KBM-7 (cell line): Measurements from ENCODE around the gene GLRX2.
"Not testable (repeated sequence)": the region's sequence is repeated elsewhere in the genome, so short reads cannot be mapped to it uniquely, and the experiment has no call there.

Experiments used
- DNase-seq: peaks from one replicate; pipeline ENCODE4 v3.0.0-alpha.2; 2015
- in situ Hi-C: fragments of 300-500 bp; cut with MboI; formaldehyde crosslinking; loops from 2 replicates; pipeline ENCODE4 v1.14.3; 2020; ENCODE audit warnings: low sequenced_read_pairs, low pct_unique_long_range_greater_than_20kb, mixed read lengths

The GLRX2 gene, protein sequence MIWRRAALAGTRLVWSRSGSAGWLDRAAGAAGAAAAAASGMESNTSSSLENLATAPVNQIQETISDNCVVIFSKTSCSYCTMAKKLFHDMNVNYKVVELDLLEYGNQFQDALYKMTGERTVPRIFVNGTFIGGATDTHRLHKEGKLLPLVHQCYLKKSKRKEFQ

DNA sequence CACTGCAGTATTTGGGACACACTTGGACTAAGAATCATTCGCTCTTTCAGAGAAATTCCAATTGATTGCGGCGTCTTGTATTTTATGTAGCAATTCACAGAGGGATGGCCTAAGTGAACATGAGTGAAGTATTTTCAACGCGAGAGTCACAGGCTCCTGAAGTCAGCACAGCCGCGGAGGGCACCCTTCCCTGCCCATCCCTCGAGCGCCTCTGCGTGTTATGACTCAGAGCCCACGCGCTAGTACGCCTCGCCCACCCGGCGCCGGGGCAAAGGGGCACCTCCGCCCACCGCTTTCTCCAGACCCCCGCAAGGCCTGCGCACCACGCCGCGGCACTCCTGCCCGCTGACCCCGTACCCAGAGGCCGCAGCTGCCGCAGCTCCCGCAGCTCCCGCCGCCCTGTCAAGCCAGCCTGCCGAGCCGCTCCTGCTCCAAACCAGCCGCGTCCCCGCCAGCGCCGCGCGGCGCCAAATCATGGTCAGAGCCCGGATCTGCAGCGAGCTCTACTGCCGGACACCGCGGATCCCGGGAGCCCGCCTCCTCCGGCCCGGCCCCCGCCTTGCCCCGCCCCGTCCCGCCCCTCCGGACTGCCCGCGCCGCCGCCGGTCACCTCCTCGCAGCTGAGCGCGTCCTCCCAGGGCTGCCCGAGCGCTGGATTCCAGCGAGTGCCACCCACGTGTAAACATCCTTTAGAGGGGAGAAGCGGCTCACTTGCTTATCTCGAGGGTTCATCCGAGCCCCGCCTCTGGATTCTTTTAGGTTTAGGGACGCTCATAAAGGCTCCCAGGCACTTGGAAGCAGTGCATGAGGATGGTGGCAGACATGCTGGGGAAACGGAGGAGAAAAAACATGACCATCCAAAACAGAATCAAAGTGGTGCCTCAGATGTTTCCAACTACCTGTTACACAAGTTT is at the start of gene GLRX2:
GLRX2 (minus strand) TSS at position 508 of the 914 bp plus-strand sequence; CDS start at position 476, 32 bp downstream.
- in situ Hi-C loops, result no loop called here

DNA sequence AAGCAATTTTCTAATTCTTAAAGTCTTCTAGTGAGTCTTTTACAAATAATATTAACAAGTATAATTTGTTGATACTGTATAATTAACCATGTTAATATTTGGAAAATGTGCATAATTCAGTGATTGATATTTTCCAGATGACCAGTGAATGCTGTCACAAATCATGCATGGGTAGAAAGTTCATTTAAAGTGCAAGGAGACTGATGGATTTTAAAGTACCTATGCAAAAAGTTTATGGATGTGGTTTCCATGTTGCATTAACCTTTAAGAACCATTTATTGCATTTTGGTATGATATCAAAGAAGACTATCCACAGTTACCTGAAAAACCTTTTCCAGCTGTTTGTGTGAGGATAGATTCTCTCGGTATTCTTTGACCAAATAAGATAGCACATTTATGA is 39.8 kb upstream of the GLRX2 start:
- in situ Hi-C loops, result no loop called here
- no peak for DNase-seq

More for the DNA sequence above, at the start of gene GLRX2:
- DNase-seq, result peak; percentile 68

DNA sequence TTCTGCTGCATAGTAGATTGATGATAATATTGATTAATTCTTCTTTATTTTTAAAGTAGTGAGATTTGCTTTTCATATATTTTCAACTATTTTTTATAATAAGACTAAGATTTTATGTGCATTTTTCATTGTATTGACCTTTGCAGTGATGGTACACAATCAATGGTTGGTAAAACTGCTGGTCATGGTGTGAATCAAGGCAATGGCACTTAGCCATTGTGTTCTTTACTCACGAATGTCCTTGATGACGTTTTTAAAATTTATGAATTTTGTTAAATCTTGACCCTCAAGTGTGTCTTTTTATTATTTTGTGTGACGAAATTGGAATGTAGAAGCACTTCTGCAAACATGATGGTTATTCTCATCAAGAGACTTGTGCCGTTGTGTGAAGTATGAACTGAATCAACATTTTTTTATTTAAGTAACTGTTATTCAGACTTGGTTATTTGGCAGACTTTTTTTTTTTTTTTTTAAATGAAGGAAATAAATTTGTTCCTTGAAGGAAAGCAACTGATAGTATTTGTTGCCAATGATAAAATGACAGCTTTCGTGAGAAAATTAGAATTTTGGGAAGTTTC is 39.2 kb upstream of the GLRX2 start:
- in situ Hi-C loops, result no loop called here
- no peak for DNase-seq

DNA sequence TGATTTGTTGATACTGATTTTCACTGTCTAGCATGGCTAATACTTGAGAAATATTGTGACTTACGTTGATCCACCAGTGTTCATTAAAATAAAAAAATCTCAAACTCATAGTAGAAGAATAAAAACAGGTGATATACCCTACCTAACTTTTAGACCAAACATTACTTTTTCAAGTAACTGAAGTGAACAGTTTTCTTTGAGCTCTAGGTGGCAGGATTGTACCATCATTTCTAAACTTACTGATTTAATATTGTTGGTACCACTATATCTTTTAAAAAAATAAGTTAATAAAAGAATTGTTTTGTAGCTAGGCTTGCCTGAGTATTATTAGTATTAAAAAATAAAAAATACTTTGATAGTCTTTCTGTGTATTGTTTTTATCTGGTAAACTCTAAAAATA is 38.1 kb upstream of the GLRX2 start:
- in situ Hi-C loops, result no loop called here
- DNase-seq, result no peak

DNA sequence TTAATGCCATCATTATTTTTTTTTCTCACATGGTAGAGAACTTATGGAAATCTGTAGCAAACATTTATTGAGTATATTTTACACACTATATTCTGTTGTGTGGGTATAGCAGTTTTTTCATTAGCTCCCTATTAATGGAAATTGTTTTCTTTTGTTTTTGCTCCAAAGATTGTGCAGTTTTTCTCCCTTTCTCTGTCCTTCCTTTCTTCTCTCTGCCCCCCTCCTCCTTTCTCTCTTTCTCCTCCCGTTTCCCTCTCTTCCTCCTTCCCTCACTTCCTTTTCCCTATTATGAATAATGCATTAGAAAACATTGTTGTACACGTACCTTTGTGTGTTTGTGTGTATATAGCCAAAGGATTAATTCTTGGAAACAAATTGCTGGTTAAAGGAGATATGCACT is 37.2 kb upstream of the GLRX2 start:
- DNase-seq, result no peak
- in situ Hi-C loops, result no loop called here

DNA sequence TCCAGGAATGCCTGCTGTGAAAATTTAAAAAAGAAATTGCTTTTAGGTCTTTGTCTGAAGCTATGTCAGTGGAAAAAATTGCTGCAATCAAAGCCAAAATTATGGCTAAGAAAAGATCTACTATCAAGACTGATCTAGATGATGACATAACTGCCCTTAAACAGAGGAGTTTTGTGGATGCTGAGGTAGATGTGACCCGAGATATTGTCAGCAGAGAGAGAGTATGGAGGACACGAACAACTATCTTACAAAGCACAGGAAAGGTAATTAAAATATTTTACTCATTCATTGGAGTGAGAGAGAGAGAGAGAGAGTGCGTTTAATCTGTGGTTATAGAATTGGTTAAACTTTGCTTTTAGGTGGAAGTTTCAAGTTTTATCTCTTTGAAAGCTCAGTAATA is 36.6 kb upstream of the GLRX2 start:
- in situ Hi-C loops, result no loop called here

DNA sequence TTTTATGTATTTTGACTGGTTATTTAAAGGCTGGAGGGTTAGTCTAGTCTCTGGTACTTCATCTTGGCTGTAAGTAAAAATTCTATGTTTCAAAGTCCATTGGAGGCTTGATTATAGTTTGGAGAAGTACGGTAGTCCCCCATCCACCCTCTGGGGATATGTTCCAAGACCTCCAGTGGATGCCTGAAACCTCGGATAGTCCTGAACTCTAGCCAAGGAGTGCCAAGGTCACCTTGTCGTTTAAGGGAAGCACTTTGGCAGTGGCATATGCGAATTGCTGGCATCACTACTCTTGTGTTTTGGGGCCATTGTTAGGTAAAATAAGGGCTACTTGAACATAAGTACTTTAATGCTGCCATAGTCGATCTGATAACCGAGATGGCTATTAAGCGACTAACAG is 35.0 kb upstream of the GLRX2 start:
- no peak for DNase-seq
- in situ Hi-C loops, result no loop called here

More for the DNA sequence above, 36.6 kb upstream of the GLRX2 start:
- DNase-seq, result no peak

DNA sequence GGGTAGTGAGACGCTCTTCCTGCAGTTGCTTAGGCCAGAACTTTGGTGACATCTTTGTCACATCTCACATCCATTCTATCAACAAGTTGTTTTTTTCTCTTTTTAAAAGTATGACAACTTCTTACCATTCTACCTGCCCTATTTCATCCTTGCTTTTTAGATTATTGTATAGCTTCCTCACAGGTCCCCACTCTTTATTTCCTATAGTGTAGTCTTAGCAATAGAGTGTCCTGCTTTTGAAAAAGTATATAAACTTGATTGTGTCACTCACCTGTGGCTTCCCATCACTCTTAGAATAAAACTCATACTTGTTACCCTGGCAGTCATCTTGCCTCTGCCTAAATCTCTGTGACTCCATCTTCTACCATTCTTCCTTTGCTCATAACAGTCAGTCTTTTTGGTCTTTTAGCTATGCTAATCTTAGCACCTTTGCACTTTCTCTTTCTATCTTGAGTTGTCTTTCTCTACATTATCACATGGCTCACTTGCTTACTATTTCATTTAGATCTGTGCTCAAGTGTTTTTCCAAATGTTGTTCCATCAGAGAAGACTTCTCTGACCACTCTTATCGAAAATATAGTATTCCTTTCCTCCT is 26.1 kb upstream of the GLRX2 start:
- in situ Hi-C loops, result no loop called here
- DNase-seq, result no peak

DNA sequence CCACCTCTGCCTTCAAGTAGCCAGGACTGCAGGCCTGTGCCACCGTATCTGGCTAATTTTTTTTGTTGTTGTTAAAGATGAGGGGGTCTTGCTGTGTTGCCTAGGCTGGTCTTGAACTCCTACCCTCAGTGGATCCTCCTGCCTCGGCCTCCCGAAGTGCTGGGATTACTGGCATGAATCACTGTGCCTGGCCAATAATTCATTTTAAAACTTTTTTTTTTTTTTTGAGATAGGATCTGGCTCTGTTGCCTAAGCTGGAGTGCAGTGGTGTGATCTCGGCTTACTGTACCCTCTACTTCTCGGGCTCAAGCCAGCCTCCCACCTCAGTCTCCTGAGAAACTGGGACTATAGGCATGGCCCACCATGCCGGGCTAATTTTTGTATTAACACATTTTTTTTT is 20.2 kb upstream of the GLRX2 start:
- in situ Hi-C loops, result no loop called here
- no peak for DNase-seq

DNA sequence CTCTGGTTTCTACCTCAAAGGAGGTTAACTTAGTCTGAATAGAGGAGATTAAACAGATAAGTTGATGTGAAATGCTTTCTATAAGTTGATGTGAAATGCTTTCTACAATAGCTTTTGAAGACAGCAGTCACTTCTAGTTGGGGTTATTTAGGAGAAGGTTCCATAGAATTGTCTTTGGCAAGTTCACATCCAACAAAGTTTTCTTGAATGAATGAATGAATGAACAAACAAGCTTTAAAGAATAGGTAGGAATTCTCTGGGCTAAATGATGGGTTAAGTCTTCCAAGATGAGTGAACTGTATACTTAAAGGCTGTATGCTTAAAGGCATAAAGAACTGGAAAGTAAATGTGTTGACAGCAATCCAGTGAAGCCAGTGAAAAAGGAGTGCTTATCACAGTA is 18.5 kb upstream of the GLRX2 start:
- in situ Hi-C loops, result no loop called here
- DNase-seq, result peak; percentile 13

DNA sequence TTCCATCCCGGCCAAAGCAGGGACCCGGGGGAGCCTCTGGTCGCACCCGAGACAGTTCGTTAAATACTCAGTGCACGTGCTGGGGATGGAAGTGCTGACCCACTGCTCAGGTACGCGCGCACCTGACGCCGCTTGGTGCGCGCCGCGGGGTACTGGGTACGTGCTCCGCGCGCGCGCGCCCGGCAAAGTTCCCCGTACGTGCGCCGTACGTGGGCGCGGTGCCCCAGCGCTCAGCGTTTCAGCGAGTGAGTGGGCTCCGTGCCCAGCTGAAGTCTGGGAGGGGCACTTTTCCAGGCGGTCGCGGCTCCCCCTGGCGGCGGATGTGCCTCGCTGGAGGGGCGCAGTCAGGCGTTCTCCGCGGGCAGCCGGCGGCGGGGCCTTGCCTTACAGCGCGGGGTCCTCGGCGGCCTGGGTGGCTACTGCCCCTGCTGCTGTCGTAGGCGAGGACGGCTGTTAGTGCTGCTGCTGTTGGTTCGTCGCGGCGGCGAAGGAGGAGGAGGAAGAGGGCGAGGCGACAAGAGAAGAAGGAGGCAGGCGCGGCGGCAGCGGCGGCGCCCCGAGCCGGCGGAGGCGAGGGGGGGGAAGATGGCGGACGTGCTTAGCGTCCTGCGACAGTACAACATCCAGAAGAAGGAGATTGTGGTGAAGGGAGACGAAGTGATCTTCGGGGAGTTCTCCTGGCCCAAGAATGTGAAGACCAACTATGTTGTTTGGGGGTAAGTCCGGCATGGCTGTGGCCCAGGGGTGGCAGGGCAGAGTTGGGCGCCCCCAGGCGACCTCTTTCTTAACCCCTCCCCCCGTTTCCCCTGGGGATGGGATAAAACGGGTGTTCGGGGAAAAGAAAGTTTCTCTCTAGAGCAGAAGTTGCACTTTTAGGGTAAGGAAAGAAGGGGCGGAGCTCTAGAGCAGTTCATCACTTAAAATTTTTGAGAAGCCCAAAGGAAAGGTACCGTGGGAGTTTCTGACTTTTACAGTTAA is 16.7 kb upstream of the GLRX2 start, which contains the start of gene CDC73:
CDC73 (plus strand) TSS at position 416 of the 978 bp plus-strand sequence; CDS start at position 586, 170 bp downstream.
- in situ Hi-C loops, result no loop called here
- peak; percentile 99 for DNase-seq

DNA sequence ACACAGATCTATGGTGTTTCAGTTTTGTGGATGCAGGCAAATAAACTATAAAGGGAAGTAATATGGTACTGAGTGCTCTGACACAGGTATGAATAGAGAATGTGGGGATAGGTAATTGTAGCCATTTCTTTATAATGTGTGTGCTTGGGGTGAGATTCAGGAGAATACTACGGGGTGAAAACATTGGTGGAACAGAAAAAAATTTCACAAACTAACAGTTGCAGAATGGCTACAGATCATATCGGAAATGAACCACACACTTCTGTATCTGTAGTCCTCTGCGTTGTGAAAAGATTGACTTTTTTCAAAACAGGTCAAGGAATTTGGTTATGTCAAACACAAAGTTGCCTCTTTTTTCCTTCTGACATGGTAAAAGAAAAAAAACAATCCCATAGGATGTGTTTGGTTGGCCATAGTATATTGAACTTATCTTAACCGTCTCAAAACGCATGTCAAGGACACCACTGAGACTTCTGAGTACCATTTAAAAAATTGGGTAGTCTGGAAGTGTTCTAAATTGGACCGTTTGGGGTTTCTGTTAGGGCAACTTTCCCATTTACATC is 15.5 kb upstream of the GLRX2 start:
- no peak for DNase-seq

DNA sequence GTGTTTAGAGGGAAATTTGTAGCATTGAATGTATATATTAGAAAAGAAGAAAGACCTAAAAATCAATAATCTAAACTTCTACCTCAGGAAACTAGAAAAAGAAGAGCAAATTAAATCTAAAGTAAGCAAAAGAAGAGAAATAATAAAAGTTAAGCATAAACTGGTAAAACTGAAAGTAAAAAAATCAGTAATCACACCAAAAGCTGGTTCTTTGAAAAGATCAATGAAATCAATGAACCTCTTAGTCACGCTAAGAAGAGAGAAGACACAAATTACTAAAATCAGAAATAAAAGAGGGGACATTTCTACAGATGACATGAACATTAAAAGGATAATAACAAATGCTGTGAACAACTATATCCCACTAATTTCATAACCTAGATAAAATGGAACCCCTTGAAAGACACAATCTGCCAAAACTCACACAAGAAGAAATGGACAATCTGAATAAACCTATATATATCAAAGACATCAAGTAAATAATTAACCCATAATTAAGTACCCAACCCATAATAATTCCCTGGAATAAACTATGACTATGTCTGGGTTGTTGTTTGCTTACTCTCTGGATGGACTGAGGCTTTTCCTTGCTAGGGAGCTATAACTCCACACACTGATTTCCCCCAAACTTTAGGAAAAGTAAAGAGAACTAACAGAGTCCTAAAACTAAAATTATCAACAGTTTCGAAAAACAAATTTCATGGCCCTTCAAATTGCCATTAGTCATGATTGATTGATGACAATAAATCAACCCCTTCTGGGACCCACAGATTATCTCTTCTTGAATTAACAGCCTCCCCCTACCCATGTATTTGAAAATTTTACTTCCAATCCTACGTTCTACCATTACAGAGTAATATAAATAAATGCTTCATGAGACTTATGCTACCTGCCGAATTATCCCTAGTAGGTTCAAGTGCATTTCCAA is 13.9 kb upstream of the GLRX2 start:
- no peak for DNase-seq
- in situ Hi-C loops, result no loop called here

More for the DNA sequence above, 15.5 kb upstream of the GLRX2 start:
- in situ Hi-C loops, result no loop called here

DNA sequence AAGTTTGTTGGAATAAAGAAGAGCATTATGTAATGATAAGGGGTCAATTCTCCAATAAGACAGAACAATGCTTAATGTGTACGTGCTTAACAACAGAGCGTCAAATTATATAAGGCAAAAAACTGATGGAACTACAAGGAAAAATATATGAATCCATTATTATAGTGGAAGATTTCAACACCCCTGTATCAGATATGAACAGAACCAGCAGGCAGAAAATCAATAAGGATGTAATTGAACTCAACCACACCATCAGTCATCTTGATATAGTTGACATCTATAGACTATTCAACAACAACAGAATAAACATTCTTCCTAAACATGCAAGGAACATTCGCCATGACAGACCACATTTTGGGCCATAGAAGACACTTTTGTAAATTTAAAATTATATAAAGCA is 13.0 kb upstream of the GLRX2 start:
- in situ Hi-C loops, result no loop called here
- DNase-seq, result no peak

DNA sequence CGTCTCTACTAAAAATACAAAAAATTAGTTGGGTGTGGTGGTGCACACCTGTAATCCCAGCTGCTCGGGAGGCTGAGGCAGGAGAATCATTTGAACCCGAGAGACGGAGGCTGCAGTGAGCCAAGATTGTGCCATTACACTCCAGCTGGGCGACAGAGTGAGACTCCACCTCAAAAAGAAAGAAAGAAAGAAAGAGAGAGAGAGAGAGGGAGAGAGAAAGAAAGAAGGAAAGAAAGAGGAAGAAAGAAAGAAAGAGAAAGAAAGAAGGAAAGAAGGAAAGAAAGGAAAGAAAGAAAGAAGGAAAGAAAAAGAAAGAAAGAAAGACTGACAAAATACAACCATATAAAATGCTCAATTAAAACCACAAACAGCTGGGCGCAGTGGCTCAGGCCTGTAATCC is 12.0 kb upstream of the GLRX2 start:
- DNase-seq, in situ Hi-C loops: not testable (repeated sequence)

DNA sequence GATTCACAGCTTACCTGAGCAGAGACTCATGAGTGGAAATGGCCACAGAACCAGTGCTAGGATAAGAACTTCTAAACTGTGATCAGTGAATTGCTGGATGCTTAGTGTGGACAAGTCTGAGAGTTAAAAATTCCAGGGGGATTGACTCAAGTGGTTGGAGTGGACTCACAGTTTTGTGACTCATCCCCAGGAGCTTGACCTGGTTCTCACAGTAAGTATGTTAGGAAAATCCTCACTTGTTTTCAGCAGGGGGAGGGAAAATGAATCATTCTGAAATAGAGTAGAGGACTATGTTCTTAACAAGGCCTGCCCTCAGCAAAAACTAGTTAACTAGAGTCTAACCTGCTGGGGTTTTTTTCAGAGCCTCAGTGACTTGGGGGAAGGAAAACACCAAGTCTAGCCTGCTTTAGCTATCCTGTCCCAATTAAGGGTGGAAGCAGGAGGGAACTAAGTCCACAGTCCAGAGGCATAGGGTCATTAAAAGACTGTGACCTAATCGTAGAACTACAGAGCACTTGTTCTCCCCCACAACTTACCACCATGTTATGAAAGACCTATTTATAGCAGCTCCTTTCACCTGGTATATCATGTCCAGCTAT is 10.5 kb upstream of the GLRX2 start:
- no peak for DNase-seq
- in situ Hi-C loops, result no loop called here

DNA sequence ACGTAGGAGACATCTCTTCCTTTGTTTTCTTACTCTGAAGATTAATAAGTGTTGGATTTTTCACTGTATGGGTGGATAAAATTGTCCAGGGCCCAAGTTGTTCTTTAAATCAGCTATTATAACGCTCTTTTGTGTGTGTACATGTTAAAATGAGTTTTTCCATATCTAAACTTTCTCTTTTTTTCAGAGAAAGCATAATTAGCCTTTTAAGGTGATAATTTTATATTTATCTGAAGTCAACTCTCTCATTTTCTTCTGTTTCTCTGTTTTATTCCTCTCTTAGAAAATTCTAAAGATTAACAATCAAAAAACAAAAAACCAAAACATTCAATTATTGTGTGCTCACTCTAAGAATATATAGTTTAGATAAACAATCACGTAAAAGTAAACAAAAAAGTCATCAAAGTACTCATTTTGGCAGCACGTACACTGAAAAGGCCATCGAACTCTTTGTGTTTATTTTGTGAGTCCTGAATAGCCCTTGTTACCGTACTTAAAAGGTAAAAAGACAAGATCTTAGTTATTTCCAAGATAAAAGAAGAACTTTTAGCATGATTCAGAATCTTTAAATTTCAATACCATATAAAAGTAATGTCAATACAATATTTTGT is 9.4 kb upstream of the GLRX2 start:
- in situ Hi-C loops, result no loop called here
- no peak for DNase-seq
